Thyroid gland (tissue), 4 donors: ENCODE results near the gene MOGAT1.

Experiments used
- POLR2A ChIP-seq, 2 donors: fragments of 450-650 bp; IDR thresholded peaks; one replicate each; pipeline ENCODE4 v1.6.1; 2017; ENCODE audit warnings: antibody characterized with exemption in 2 of 2, mild to moderate bottlenecking in 2 of 2, moderate library complexity in 1 of 2
- TF ChIP-seq, protein P1 (sequence below), 6 experiments: fragments of 200-600 bp in 3 of 6; fragments of 450-650 bp in 3 of 6; sonication (generic) in 3 of 6; IDR thresholded peaks; one replicate each; pipeline ENCODE4 v1.5.1; 2016 to 2019; ENCODE audit warnings: antibody characterized with exemption in 6 of 6, mild to moderate bottlenecking in 2 of 6, inconsistent platforms in 1 of 6, moderate library complexity in 1 of 6

- TF ChIP-seq, protein P1, sequence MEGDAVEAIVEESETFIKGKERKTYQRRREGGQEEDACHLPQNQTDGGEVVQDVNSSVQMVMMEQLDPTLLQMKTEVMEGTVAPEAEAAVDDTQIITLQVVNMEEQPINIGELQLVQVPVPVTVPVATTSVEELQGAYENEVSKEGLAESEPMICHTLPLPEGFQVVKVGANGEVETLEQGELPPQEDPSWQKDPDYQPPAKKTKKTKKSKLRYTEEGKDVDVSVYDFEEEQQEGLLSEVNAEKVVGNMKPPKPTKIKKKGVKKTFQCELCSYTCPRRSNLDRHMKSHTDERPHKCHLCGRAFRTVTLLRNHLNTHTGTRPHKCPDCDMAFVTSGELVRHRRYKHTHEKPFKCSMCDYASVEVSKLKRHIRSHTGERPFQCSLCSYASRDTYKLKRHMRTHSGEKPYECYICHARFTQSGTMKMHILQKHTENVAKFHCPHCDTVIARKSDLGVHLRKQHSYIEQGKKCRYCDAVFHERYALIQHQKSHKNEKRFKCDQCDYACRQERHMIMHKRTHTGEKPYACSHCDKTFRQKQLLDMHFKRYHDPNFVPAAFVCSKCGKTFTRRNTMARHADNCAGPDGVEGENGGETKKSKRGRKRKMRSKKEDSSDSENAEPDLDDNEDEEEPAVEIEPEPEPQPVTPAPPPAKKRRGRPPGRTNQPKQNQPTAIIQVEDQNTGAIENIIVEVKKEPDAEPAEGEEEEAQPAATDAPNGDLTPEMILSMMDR (IDR thresholded peaks at IDR 0.05) = no peak
- no peak for TF ChIP-seq POLR2A (IDR thresholded peaks at IDR 0.05)
Observed at GRCh38 chr2:222688917-222689316, 17.5 kb downstream of the MOGAT1 start.
